K562 (cell line): ENCODE results near the gene HOXB1. TPM values are rescaled to one million over a fixed set of nuclear protein-coding genes. Genes with fewer than 3 reads are reported as not detected.

Experiments
- ATAC-seq: fragments of 200-7000 bp; cut with Tn5 transposase; 3 replicates; pipeline ENCODE4 v1.9.1; 2020; ENCODE audit warnings: moderate library complexity
- BruUV-seq: library from RNA; stranded (reverse); fragments of 400-500 nt; replicated peaks from 2 replicates; lab custom pipeline; 2021; lab: Mats Ljungman, UMichigan
- CTCF ChIA-PET: fragments of 300-600 bp; formaldehyde crosslinking; extraction: SDS; loops from one replicate; lab custom pipeline; 2021; ENCODE audit warnings: low intra/inter-chr PET ratio; lab: Yijun Ruan, JAX
- POLR2A ChIA-PET: fragments of 300-600, 350-650 bp; sonication (Branson Sonifier 250); formaldehyde crosslinking; extraction: SDS; loops from one replicate; lab custom pipeline; 2021; ENCODE audit warnings: antibody characterized with exemption, inconsistent platforms; lab: Yijun Ruan, JAX
- DNase-seq, 4 experiments: peaks; one replicate each; pipeline versions ENCODE4 v3.0.0 to v3.0.0-alpha.2; 2011 to 2018; ENCODE audit warnings: low spot score in 3 of 4, mixed read lengths in 3 of 4; ENCODE audit errors: extremely low read depth in 1 of 4
- FAIRE-seq: peaks from 2 replicates; lab custom pipeline; 2011; peaks lifted over from hg19 to GRCh38; lab: Jason Lieb, UNC
- H2AFZ ChIP-seq: 2 replicates; pipeline ENCODE4 v1.6.0; 2011; ENCODE audit warnings: low read depth, low read length, control low read depth, inconsistent platforms
- H3K27ac ChIP-seq: fragments of 200-600 bp; 3 replicates; pipeline ENCODE4 v1.8.0; 2011; ENCODE audit warnings: low read depth, mild to moderate bottlenecking, control low read depth, inconsistent platforms, low read length, moderate library complexity, mixed read lengths; ENCODE audit errors: extremely low read depth
- H3K27me3 ChIP-seq, 2 experiments: fragments of 300-600 bp in 1 of 2; 2 replicates in 1 of 2; 3 replicates in 1 of 2; pipeline versions ENCODE4 v1.6.0 to v1.8.0; 2011; ENCODE audit warnings: inconsistent platforms in 2 of 2, low read length in 2 of 2, mild to moderate bottlenecking in 1 of 2, mixed read lengths in 1 of 2, moderate library complexity in 1 of 2; ENCODE audit not compliant: control insufficient read depth in 2 of 2, insufficient read depth in 2 of 2
- H3K36me3 ChIP-seq: fragments of 300-600 bp; 3 replicates; pipeline ENCODE4 v1.8.0; 2011; ENCODE audit warnings: mild to moderate bottlenecking, low read length, inconsistent platforms; ENCODE audit not compliant: control insufficient read depth, insufficient read depth
- H3K4me1 ChIP-seq, 2 experiments: fragments of 200-600 bp in 1 of 2; replicated peaks in 1 of 2; 2 replicates in 1 of 2; 3 replicates in 1 of 2; pipeline versions ENCODE4 v1.5.1 to v1.8.0; 2011; ENCODE audit warnings: inconsistent platforms in 2 of 2, low read length in 2 of 2, mild to moderate bottlenecking in 1 of 2, mixed read lengths in 1 of 2, moderate library complexity in 1 of 2; ENCODE audit not compliant: control insufficient read depth in 2 of 2, insufficient read depth in 2 of 2
- H3K4me2 ChIP-seq: 2 replicates; pipeline ENCODE4 v1.6.1; 2011; ENCODE audit warnings: low read length, control low read depth, inconsistent platforms, mixed read lengths; ENCODE audit not compliant: insufficient read depth
- H3K4me3 ChIP-seq: fragments of 200-600 bp; sonication (generic), shearing (Covaris generic); 2 replicates; pipeline ENCODE4 v1.5.1; 2016; ENCODE audit warnings: control low read depth, inconsistent platforms
- H3K79me2 ChIP-seq: fragments of 200-600 bp; 3 replicates; pipeline ENCODE4 v1.8.0; 2011; ENCODE audit warnings: low read length, inconsistent platforms; ENCODE audit not compliant: control insufficient read depth, insufficient read depth
- H3K9ac ChIP-seq, 2 experiments: 2 replicates each; pipeline versions ENCODE4 v1.6.0 to v1.6.1; 2011; ENCODE audit warnings: low read depth in 2 of 2, low read length in 2 of 2, control low read depth in 1 of 2, inconsistent platforms in 1 of 2, mild to moderate bottlenecking in 1 of 2, mixed read lengths in 1 of 2; ENCODE audit not compliant: insufficient read depth in 1 of 2
- H3K9me1 ChIP-seq: one replicate; pipeline ENCODE4 v1.6.0; 2011; ENCODE audit warnings: inconsistent platforms, mild to moderate bottlenecking, low read length, moderate library complexity; ENCODE audit not compliant: control insufficient read depth, insufficient read depth
- H3K9me3 ChIP-seq: replicated peaks from 2 replicates; pipeline ENCODE4 v1.5.1; 2011; ENCODE audit warnings: low read depth, low read length, inconsistent platforms; ENCODE audit not compliant: control insufficient read depth, insufficient read depth
- H4K20me1 ChIP-seq: replicated peaks from 2 replicates; pipeline ENCODE4 v1.6.1; 2011; ENCODE audit warnings: low read length, inconsistent platforms, mixed read lengths; ENCODE audit not compliant: control insufficient read depth, insufficient read depth
- ARID4B ChIP-seq: sonication (generic); formaldehyde crosslinking; IDR thresholded peaks from 2 replicates; pipeline ENCODE4 v1.8.0; 2022; ENCODE audit warnings: mild to moderate bottlenecking, missing genetic modification reagents
- BRD9 ChIP-seq: fragments of 450-650 bp; IDR thresholded peaks from 2 replicates; pipeline ENCODE4 v1.6.1; 2018; ENCODE audit warnings: low read depth; ENCODE audit not compliant: partially characterized antibody
- CHD1 ChIP-seq: fragments of 200-600 bp; sonication (generic); IDR thresholded peaks from one replicate; pipeline ENCODE4 v1.6.1; 2012; ENCODE audit warnings: mild to moderate bottlenecking, moderate library complexity, low read length, inconsistent platforms
- EGR1 ChIP-seq: fragments of 450-650 bp; conservative IDR thresholded peaks from 2 replicates; pipeline ENCODE4 v1.6.1; 2017; ENCODE audit warnings: mild to moderate bottlenecking
- HEY1 ChIP-seq: fragments of 250-450 bp; sonication (Bioruptor Pico); IDR thresholded peaks from 2 replicates; pipeline ENCODE4 v1.5.0; 2020; ENCODE audit warnings: mild to moderate bottlenecking, moderate library complexity, borderline replicate concordance
- HLTF ChIP-seq: fragments of 450-650 bp; IDR thresholded peaks from 2 replicates; pipeline ENCODE4 v1.6.1; 2016
- MBD2 ChIP-seq: sonication (generic); IDR thresholded peaks from 2 replicates; pipeline ENCODE4 v1.6.1; 2016; ENCODE audit warnings: low read depth, borderline replicate concordance
- MLLT1 ChIP-seq, 2 experiments: fragments of 450-650 bp; IDR thresholded peaks; 2 replicates each; pipeline ENCODE4 v1.6.1; 2016
- SLC30A9 ChIP-seq: fragments of 250-450 bp; sonication (Bioruptor Pico); IDR thresholded peaks from 2 replicates; pipeline ENCODE4 v1.8.0; 2022; ENCODE audit warnings: mild to moderate bottlenecking, moderate library complexity
- TAF7 ChIP-seq: fragments of 450-650 bp; IDR thresholded peaks from 2 replicates; pipeline ENCODE4 v1.6.1; 2016; ENCODE audit warnings: missing genetic modification characterization, missing compliant biosample characterization
- THAP12 ChIP-seq: fragments of 250-450 bp; sonication (Bioruptor Pico); IDR thresholded peaks from 2 replicates; pipeline ENCODE4 v1.9.0; 2021; ENCODE audit warnings: mild to moderate bottlenecking, inconsistent platforms
- THRB ChIP-seq: fragments of 450-650 bp; formaldehyde crosslinking; conservative IDR thresholded peaks from 2 replicates; pipeline ENCODE4 v1.4.0; 2022; ENCODE audit warnings: mild to moderate bottlenecking, missing genetic modification characterization
- ZNF184 ChIP-seq: sonication (generic); formaldehyde crosslinking; IDR thresholded peaks from 2 replicates; pipeline ENCODE4 v1.5.0; 2020; ENCODE audit warnings: missing genetic modification reagents
- WGBS: fragments of 100-300 bp; shearing (Covaris generic); methylation state at CpG from one replicate; pipeline ENCODE4 v1.1.6; 2016; ENCODE audit warnings: low coverage, mixed read lengths; ENCODE audit not compliant: insufficient coverage; ENCODE audit errors: missing lambda C conversion rate; 5-methylcytosine and 5-hydroxymethylcytosine counted together
- in situ Hi-C: fragments of 300-500 bp; cut with MboI; formaldehyde crosslinking; loops from 4 replicates; pipeline ENCODE4 v1.15.0; 2018; ENCODE audit warnings: inconsistent platforms, mixed read lengths
- intact Hi-C: fragments of 100-400 bp; cut with micrococcal nuclease; formaldehyde crosslinking; loops from 2 replicates; pipeline ENCODE4 v1.14.2; 2022
- polyA plus RNA-seq, 8 experiments: library from polyadenylated mRNA; depleted of rRNA in 4 of 8; stranded (reverse) in 5 of 8; unstranded in 3 of 8; fragments of >200 nt; fragmentation: Nextera tagmentation in 2 of 8; fragmentation: Illumina TruSeq in 1 of 8; extraction: Ambion mirVana in 2 of 8; extraction: Trizol in 1 of 8; gene quantifications; 2 replicates each; pipeline versions ENCODE4 v1.2.1 to v1.2.3, GENCODE V29; 2011 to 2014; ENCODE audit warnings: inconsistent platforms in 1 of 8, missing spikeins in 1 of 8
- total RNA-seq, 7 experiments: library from RNA; depleted of rRNA in 6 of 7; stranded (reverse); fragments of >200 nt in 6 of 7; fragmentation: Illumina TruSeq in 2 of 7; extraction: Trizol in 2 of 7; gene quantifications; 2 replicates each; pipeline versions ENCODE4 v1.2.1 to v1.2.3, GENCODE V29; 2011 to 2021; ENCODE audit warnings: low replicate concordance in 1 of 7

HOXB1 gene
- total and polyA plus RNA-seq, 9 of the 15 experiments (the other 6 are each of a cell fraction or from before 2014, with no cell fraction given): 0.04 TPM; not detected in 8

GRCh38 chr17:48543854-48544348 lies 13.1 kb upstream of the HOXB1 start:
- no TSS peak for BruUV-seq
- peak overlapping the region; percentile 93 to 99 for H3K9ac ChIP-seq
- peak in 1 of 4 experiments; percentile 65 for DNase-seq
- intact Hi-C loops: loop anchor here (5.0 kb wide), 1 partner anchor 52 kb away; no protein-coding TSS in a partner anchor
- peak overlapping the region; percentile 81 for H3K4me2 ChIP-seq
- in situ Hi-C loops: no loop called here
- H3K79me2 ChIP-seq: peaks cover 84% of the 10 kb centered on the region
- peak overlapping the region; percentile 90 for H3K4me3 ChIP-seq
- H2AFZ ChIP-seq: no peak overlapping the region
- no peaks in the 10 kb centered on the region for H4K20me1 ChIP-seq
- CTCF ChIA-PET: no interaction called here
- POLR2A ChIA-PET: interaction anchor here (0.6 kb wide), 2 partner anchors 14 to 47 kb away, joined by 3 read pairs; no protein-coding TSS in a partner anchor
- WGBS: 0% methylated on average over 6 of the region's 20 CpGs
- peak; percentile 17 for ATAC-seq
- H3K9me1 ChIP-seq: no peaks in the 10 kb centered on the region
- H3K4me1 ChIP-seq: peaks cover 21 to 42% of the 10 kb centered on the region in 2 experiments
- no peaks in the 10 kb centered on the region for H3K27me3 ChIP-seq
- H3K27ac ChIP-seq: peak overlapping the region; percentile 95
- peaks cover 25% of the 10 kb centered on the region; the same call in 1 of the 3 replicates for H3K36me3 ChIP-seq
- FAIRE-seq: peak; percentile 44
- H3K9me3 ChIP-seq: no peaks in the 10 kb centered on the region
- peak; percentile 55 for TF ChIP-seq CHD1
- TF ChIP-seq HEY1 (CRISPR knock-in tag): no peak
- peak; percentile 28 for TF ChIP-seq BRD9
- TF ChIP-seq HLTF: 0 out of 2 replicates have a peak, but pooled peaks have one; percentile 10
- no peak for TF ChIP-seq MBD2
- TF ChIP-seq MLLT1 (IDR thresholded peaks at IDR 0.05): peak; percentile 90 to 93
- TF ChIP-seq EGR1: peak; percentile 84
- no peak for TF ChIP-seq THAP12 (CRISPR knock-in tag)
- TF ChIP-seq SLC30A9 (CRISPR knock-in tag): no peak
- no peak for TF ChIP-seq ZNF184 (CRISPR knock-in tag)
- TF ChIP-seq THRB: no peak
- TF ChIP-seq ARID4B (CRISPR knock-in tag): 0 out of 2 replicates have a peak, but pooled peaks have one; percentile 18
- 0 out of 2 replicates have a peak, but pooled peaks have one; percentile 32 for TF ChIP-seq TAF7
